ENCODE results near the gene BRAT1. TPM values are rescaled to one million over a fixed set of nuclear protein-coding genes. Genes with fewer than 3 reads are reported as not detected.

The BRAT1 gene
- total RNA-seq, 1 donor: 23.3 TPM

- peak overlapping the region; percentile 51 for H3K4me3 ChIP-seq (ENCODE audit: low read depth, low read length)
- DNase-seq (ENCODE audit: low read depth): no peak
- TF ChIP-seq CTCF (IDR thresholded peaks at IDR 0.05; ENCODE audit: insufficient read depth, low read depth, low read length): no peak
Observed at GRCh38 chr7:2518737-2519118, 36.6 kb downstream of the BRAT1 start.

GRCh38 chr7:2517678-2518507, 37.4 kb downstream of the BRAT1 start:
- TF ChIP-seq CTCF (IDR thresholded peaks at IDR 0.05; ENCODE audit: insufficient read depth, low read depth, low read length): no peak
- no peak overlapping the region for H3K4me3 ChIP-seq (ENCODE audit: low read depth, low read length)
- no peak for DNase-seq (ENCODE audit: low read depth)

GRCh38 chr7:2517026-2517425, 38.3 kb downstream of the BRAT1 start:
- H3K4me3 ChIP-seq (ENCODE audit: low read depth, low read length): no peak overlapping the region
- no peak for TF ChIP-seq CTCF (IDR thresholded peaks at IDR 0.05; ENCODE audit: insufficient read depth, low read depth, low read length)

GRCh38 chr7:2516194-2516555, 39.1 kb downstream of the BRAT1 start:
- H3K4me3 ChIP-seq (ENCODE audit: low read depth, low read length): no peak overlapping the region
- no peak for TF ChIP-seq CTCF (IDR thresholded peaks at IDR 0.05; ENCODE audit: insufficient read depth, low read depth, low read length)
- no peak for DNase-seq (ENCODE audit: low read depth)

More at GRCh38 chr7:2517026-2517425, 38.3 kb downstream of the BRAT1 start:
- peak; percentile 64 for DNase-seq (ENCODE audit: low read depth)

GRCh38 chr7:2515424-2516193, 39.7 kb downstream of the BRAT1 start:
- H3K4me3 ChIP-seq (ENCODE audit: low read depth, low read length): no peak overlapping the region
- no peak for DNase-seq (ENCODE audit: low read depth)
- no peak for TF ChIP-seq CTCF (IDR thresholded peaks at IDR 0.05; ENCODE audit: insufficient read depth, low read depth, low read length)

- no peak for DNase-seq (ENCODE audit: low read depth)
- TF ChIP-seq CTCF (IDR thresholded peaks at IDR 0.05; ENCODE audit: insufficient read depth, low read depth, low read length): no peak
- no peak overlapping the region for H3K4me3 ChIP-seq (ENCODE audit: low read depth, low read length)
Observed at GRCh38 chr7:2514473-2515423, 40.6 kb downstream of the BRAT1 start.
